ENCODE measurements around the gene LRRTM3. TPM values are rescaled to one million over a fixed set of nuclear protein-coding genes. Genes with fewer than 3 reads are reported as not detected.

LRRTM3 gene
- total and polyA plus RNA-seq, 2 experiments from 2014 or later, result 0.21 to 0.37 TPM

- Mint-ChIP-seq H3K27ac (no peak overlapping the region), H3K4me1 (peaks cover 19% of the 10 kb centered on the region), H3K27me3 (ENCODE audit: insufficient read depth, low read depth, poor library complexity) (no peaks in the 10 kb centered on the region), H3K4me3 (no peak overlapping the region), H3K36me3 (ENCODE audit: low read depth) (no peaks in the 10 kb centered on the region), H3K9me3 (no peaks in the 10 kb centered on the region)
- H3K9me2 ChIP-seq (ENCODE audit: insufficient read depth), result no peaks in the 10 kb centered on the region
- no peaks in the 10 kb centered on the region for H3F3A ChIP-seq (replicated peaks; ENCODE audit: low read depth)
- ATAC-seq, result no peak
- TF ChIP-seq CREB1 (CRISPR knock-in tag; IDR thresholded peaks at IDR 0.05; ENCODE audit: low read depth) (no peak), ZNF331 (CRISPR knock-in tag; IDR thresholded peaks at IDR 0.05; ENCODE audit: low read depth) (no peak), EZH2 (IDR thresholded peaks at IDR 0.05; ENCODE audit: low read depth, unreplicated experiment) (no peak), ETS1 (IDR thresholded peaks at IDR 0.05) (no peak), POLR2AphosphoS5 (IDR thresholded peaks at IDR 0.05; ENCODE audit: low read depth) (no peak), REST (IDR thresholded peaks at IDR 0.05; ENCODE audit: unreplicated experiment) (no peak)
- TF ChIP-seq, protein P1, sequence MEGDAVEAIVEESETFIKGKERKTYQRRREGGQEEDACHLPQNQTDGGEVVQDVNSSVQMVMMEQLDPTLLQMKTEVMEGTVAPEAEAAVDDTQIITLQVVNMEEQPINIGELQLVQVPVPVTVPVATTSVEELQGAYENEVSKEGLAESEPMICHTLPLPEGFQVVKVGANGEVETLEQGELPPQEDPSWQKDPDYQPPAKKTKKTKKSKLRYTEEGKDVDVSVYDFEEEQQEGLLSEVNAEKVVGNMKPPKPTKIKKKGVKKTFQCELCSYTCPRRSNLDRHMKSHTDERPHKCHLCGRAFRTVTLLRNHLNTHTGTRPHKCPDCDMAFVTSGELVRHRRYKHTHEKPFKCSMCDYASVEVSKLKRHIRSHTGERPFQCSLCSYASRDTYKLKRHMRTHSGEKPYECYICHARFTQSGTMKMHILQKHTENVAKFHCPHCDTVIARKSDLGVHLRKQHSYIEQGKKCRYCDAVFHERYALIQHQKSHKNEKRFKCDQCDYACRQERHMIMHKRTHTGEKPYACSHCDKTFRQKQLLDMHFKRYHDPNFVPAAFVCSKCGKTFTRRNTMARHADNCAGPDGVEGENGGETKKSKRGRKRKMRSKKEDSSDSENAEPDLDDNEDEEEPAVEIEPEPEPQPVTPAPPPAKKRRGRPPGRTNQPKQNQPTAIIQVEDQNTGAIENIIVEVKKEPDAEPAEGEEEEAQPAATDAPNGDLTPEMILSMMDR (conservative IDR thresholded peaks at IDR 0.05; ENCODE audit: low read depth in 2 of 2), result no peak
- TF ChIP-seq, protein P2, sequence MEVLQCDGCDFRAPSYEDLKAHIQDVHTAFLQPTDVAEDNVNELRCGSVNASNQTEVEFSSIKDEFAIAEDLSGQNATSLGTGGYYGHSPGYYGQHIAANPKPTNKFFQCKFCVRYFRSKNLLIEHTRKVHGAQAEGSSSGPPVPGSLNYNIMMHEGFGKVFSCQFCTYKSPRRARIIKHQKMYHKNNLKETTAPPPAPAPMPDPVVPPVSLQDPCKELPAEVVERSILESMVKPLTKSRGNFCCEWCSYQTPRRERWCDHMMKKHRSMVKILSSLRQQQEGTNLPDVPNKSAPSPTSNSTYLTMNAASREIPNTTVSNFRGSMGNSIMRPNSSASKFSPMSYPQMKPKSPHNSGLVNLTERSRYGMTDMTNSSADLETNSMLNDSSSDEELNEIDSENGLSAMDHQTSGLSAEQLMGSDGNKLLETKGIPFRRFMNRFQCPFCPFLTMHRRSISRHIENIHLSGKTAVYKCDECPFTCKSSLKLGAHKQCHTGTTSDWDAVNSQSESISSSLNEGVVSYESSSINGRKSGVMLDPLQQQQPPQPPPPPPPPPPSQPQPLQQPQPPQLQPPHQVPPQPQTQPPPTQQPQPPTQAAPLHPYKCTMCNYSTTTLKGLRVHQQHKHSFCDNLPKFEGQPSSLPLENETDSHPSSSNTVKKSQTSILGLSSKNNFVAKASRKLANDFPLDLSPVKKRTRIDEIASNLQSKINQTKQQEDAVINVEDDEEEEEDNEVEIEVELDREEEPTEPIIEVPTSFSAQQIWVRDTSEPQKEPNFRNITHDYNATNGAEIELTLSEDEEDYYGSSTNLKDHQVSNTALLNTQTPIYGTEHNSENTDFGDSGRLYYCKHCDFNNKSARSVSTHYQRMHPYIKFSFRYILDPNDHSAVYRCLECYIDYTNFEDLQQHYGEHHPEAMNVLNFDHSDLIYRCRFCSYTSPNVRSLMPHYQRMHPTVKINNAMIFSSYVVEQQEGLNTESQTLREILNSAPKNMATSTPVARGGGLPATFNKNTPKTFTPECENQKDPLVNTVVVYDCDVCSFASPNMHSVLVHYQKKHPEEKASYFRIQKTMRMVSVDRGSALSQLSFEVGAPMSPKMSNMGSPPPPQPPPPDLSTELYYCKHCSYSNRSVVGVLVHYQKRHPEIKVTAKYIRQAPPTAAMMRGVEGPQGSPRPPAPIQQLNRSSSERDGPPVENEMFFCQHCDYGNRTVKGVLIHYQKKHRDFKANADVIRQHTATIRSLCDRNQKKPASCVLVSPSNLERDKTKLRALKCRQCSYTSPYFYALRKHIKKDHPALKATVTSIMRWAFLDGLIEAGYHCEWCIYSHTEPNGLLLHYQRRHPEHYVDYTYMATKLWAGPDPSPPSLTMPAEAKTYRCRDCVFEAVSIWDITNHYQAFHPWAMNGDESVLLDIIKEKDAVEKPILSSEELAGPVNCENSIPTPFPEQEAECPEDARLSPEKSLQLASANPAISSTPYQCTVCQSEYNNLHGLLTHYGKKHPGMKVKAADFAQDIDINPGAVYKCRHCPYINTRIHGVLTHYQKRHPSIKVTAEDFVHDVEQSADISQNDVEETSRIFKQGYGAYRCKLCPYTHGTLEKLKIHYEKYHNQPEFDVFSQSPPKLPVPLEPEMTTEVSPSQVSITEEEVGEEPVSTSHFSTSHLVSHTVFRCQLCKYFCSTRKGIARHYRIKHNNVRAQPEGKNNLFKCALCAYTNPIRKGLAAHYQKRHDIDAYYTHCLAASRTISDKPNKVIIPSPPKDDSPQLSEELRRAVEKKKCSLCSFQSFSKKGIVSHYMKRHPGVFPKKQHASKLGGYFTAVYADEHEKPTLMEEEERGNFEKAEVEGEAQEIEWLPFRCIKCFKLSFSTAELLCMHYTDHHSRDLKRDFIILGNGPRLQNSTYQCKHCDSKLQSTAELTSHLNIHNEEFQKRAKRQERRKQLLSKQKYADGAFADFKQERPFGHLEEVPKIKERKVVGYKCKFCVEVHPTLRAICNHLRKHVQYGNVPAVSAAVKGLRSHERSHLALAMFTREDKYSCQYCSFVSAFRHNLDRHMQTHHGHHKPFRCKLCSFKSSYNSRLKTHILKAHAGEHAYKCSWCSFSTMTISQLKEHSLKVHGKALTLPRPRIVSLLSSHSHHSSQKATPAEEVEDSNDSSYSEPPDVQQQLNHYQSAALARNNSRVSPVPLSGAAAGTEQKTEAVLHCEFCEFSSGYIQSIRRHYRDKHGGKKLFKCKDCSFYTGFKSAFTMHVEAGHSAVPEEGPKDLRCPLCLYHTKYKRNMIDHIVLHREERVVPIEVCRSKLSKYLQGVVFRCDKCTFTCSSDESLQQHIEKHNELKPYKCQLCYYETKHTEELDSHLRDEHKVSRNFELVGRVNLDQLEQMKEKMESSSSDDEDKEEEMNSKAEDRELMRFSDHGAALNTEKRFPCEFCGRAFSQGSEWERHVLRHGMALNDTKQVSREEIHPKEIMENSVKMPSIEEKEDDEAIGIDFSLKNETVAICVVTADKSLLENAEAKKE (CRISPR knock-in tag; IDR thresholded peaks at IDR 0.05), result no peak
- H2AFZ ChIP-seq, result no peak overlapping the region
- no peaks in the 10 kb centered on the region for H3K27me3 ChIP-seq (ENCODE audit: insufficient read depth)
- H3K4me3 ChIP-seq, result no peak overlapping the region
- H3K4me2 ChIP-seq, result no peak overlapping the region
- H3K79me2 ChIP-seq (replicated peaks; ENCODE audit: insufficient read depth), result no peaks in the 10 kb centered on the region
- H4K20me1 ChIP-seq (replicated peaks; ENCODE audit: insufficient read depth), result no peaks in the 10 kb centered on the region
- DNase-seq (ENCODE audit: low spot score), result no peak
- H3K36me3 ChIP-seq (ENCODE audit: insufficient read depth), result no peaks in the 10 kb centered on the region
- H3K4me1 ChIP-seq (ENCODE audit: insufficient read depth), result peaks cover 28% of the 10 kb centered on the region
- no peak overlapping the region for H3K27ac ChIP-seq (ENCODE audit: low read depth)
Measured at GRCh38 chr10:67095531-67095930, 169.7 kb downstream of the LRRTM3 start.
